SU-DHL-6 (cell line): Measurements from ENCODE around the gene VWF.

Source experiments
- H2AFZ ChIP-seq: fragments of 200-600 bp; sonication (generic); 2 replicates; pipeline ENCODE4 v1.6.1; 2014; ENCODE audit warnings: low read depth, mild to moderate bottlenecking, moderate library complexity, mixed read lengths, antibody characterized with exemption, low read length; ENCODE audit not compliant: severe bottlenecking
- H3F3A ChIP-seq: fragments of 200-600 bp; shearing (Covaris generic); 2 replicates; pipeline ENCODE4 v1.6.0; 2016; ENCODE audit warnings: antibody characterized with exemption, mild to moderate bottlenecking; ENCODE audit not compliant: insufficient read depth
- H3K27ac ChIP-seq: fragments of 200-600 bp; sonication (generic); 2 replicates; pipeline ENCODE4 v1.5.1; 2016; ENCODE audit warnings: low read depth, mild to moderate bottlenecking, low read length, moderate library complexity, mixed read lengths
- H3K27me3 ChIP-seq: fragments of 200-600 bp; sonication (generic), shearing (Covaris generic); 2 replicates; pipeline ENCODE4 v1.6.0; 2014; ENCODE audit warnings: mild to moderate bottlenecking, low read length
- H3K36me3 ChIP-seq: fragments of 200-600 bp; sonication (generic); 2 replicates; pipeline ENCODE4 v1.6.1; 2014; ENCODE audit warnings: mild to moderate bottlenecking, low read length, mixed read lengths
- H3K4me2 ChIP-seq: fragments of 300-600, 200-600 bp; shearing (Covaris generic), sonication (generic); 2 replicates; pipeline ENCODE4 v1.6.0; 2014; ENCODE audit warnings: low read length, low read depth, mild to moderate bottlenecking; ENCODE audit not compliant: poor library complexity, severe bottlenecking
- H3K4me3 ChIP-seq: fragments of 200-600 bp; sonication (generic); 2 replicates; pipeline ENCODE4 v1.5.1; 2014; ENCODE audit warnings: antibody characterized with exemption, low read length, mild to moderate bottlenecking, mixed read lengths; ENCODE audit not compliant: insufficient read depth, poor library complexity, severe bottlenecking
- H3K79me2 ChIP-seq: fragments of 200-600 bp; sonication (generic); 2 replicates; pipeline ENCODE4 v1.6.1; 2014; ENCODE audit warnings: mild to moderate bottlenecking, low read length, moderate library complexity; ENCODE audit not compliant: insufficient read depth
- H3K9ac ChIP-seq: fragments of 200-600 bp; sonication (generic); 2 replicates; pipeline ENCODE4 v1.7.0; 2014; ENCODE audit warnings: mild to moderate bottlenecking, low read length
- H3K9me2 ChIP-seq: fragments of 200-600 bp; sonication (generic); replicated peaks from 2 replicates; pipeline ENCODE4 v1.6.1; 2014; ENCODE audit warnings: low read length; ENCODE audit not compliant: insufficient read depth
- H3K9me3 ChIP-seq: fragments of 200-600 bp; sonication (generic); 2 replicates; pipeline ENCODE4 v1.6.1; 2014; ENCODE audit warnings: low read length, mixed read lengths; ENCODE audit not compliant: insufficient read depth
- H4K20me1 ChIP-seq: fragments of 200-600 bp; sonication (generic); 2 replicates; pipeline ENCODE4 v1.6.1; 2014; ENCODE audit warnings: low read depth, mild to moderate bottlenecking, antibody characterized with exemption, low read length, moderate library complexity, mixed read lengths
- EZH2phosphoT487 ChIP-seq: fragments of 200-600 bp; sonication (generic), shearing (Covaris generic); conservative IDR thresholded peaks from 2 replicates; pipeline ENCODE4 v1.6.1; 2018; ENCODE audit warnings: mild to moderate bottlenecking, antibody characterized with exemption, low read length, moderate library complexity, mixed read lengths
- TF ChIP-seq, protein P1 (sequence below): fragments of 200-600 bp; sonication (generic); IDR thresholded peaks from one replicate; pipeline ENCODE4 v1.5.1; 2017; ENCODE audit warnings: antibody characterized with exemption, mild to moderate bottlenecking, low read length, moderate library complexity; ENCODE audit not compliant: insufficient read depth, poor library complexity, severe bottlenecking

Gene VWF

GRCh38 chr12:6059221-6059620 is 65.2 kb downstream of the VWF start:
- H4K20me1 ChIP-seq, result no peaks in the 10 kb centered on the region
- no peaks in the 10 kb centered on the region for H3K27me3 ChIP-seq
- no peak for TF ChIP-seq EZH2phosphoT487
- TF ChIP-seq, protein P1, sequence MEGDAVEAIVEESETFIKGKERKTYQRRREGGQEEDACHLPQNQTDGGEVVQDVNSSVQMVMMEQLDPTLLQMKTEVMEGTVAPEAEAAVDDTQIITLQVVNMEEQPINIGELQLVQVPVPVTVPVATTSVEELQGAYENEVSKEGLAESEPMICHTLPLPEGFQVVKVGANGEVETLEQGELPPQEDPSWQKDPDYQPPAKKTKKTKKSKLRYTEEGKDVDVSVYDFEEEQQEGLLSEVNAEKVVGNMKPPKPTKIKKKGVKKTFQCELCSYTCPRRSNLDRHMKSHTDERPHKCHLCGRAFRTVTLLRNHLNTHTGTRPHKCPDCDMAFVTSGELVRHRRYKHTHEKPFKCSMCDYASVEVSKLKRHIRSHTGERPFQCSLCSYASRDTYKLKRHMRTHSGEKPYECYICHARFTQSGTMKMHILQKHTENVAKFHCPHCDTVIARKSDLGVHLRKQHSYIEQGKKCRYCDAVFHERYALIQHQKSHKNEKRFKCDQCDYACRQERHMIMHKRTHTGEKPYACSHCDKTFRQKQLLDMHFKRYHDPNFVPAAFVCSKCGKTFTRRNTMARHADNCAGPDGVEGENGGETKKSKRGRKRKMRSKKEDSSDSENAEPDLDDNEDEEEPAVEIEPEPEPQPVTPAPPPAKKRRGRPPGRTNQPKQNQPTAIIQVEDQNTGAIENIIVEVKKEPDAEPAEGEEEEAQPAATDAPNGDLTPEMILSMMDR, result no peak
- H3K36me3 ChIP-seq, result no peaks in the 10 kb centered on the region
- H3K9me3 ChIP-seq, result no peaks in the 10 kb centered on the region
- no peak overlapping the region for H3K4me3 ChIP-seq
- no peak overlapping the region for H3K9ac ChIP-seq
- no peaks in the 10 kb centered on the region for H3K9me2 ChIP-seq
- no peaks in the 10 kb centered on the region for H3F3A ChIP-seq
- H2AFZ ChIP-seq, result no peak overlapping the region
- no peak overlapping the region for H3K27ac ChIP-seq
- H3K4me2 ChIP-seq, result no peak overlapping the region
- no peaks in the 10 kb centered on the region for H3K79me2 ChIP-seq

DNA sequence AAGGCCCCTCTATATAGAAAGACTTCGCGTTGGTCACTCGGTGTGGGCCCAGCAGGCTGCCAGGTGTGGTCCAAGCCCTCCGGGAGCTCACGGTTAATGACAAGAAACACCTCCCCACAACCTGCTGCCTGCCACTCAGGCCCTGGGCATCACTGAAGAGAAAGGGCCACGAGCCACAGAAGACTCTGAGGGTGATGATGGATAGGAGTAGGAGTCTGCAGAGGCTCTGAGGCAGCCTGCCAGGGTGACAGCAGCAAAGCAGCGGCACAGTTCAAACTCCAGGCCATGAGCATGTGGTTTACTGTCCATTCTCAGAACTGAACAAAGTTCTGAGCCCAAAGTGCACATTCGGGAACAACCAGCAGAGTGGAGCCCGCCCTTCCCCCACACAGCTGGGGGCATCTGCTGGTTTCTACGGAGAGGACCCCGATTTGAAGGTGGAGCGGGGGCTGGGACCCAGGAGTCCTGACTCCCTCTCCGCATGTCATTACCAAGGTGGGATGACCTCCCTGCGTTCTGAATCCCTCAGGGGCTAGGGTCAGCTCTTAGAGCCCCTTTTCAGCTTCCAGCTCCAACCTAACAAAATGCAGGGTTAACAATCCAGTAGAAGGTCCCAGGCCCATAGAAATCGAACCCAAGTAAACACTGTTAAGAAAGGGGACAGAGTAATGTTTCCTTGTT is 65.8 kb downstream of the VWF start:
- no peak overlapping the region for H3K9ac ChIP-seq

GRCh38 chr12:6057700-6058099 is 66.8 kb downstream of the VWF start:
- no peaks in the 10 kb centered on the region for H3K36me3 ChIP-seq
- no peaks in the 10 kb centered on the region for H3K9me3 ChIP-seq
- no peak overlapping the region for H3K4me3 ChIP-seq
- H4K20me1 ChIP-seq, result no peaks in the 10 kb centered on the region
- no peak overlapping the region for H3K4me2 ChIP-seq
- no peaks in the 10 kb centered on the region for H3F3A ChIP-seq
- H3K27ac ChIP-seq, result no peak overlapping the region
- no peak overlapping the region for H2AFZ ChIP-seq
- H3K79me2 ChIP-seq, result no peaks in the 10 kb centered on the region
- no peak overlapping the region for H3K9ac ChIP-seq
- H3K9me2 ChIP-seq, result no peaks in the 10 kb centered on the region
- no peaks in the 10 kb centered on the region for H3K27me3 ChIP-seq
- TF ChIP-seq, protein P1, result no peak
- no peak for TF ChIP-seq EZH2phosphoT487

More for the DNA sequence above, 65.8 kb downstream of the VWF start:
- no peak overlapping the region for H3K27ac ChIP-seq
- no peaks in the 10 kb centered on the region for H3K9me3 ChIP-seq
- H3F3A ChIP-seq, result no peaks in the 10 kb centered on the region
- no peak overlapping the region for H3K4me3 ChIP-seq
- no peaks in the 10 kb centered on the region for H3K27me3 ChIP-seq
- TF ChIP-seq, protein P1, result no peak
- no peak for TF ChIP-seq EZH2phosphoT487
- no peak overlapping the region for H3K4me2 ChIP-seq
- no peaks in the 10 kb centered on the region for H3K36me3 ChIP-seq
- no peaks in the 10 kb centered on the region for H4K20me1 ChIP-seq
- no peaks in the 10 kb centered on the region for H3K79me2 ChIP-seq
- H2AFZ ChIP-seq, result no peak overlapping the region
- H3K9me2 ChIP-seq, result no peaks in the 10 kb centered on the region
